ENCODE data around the gene SERPINB6.
A peak's percentile ranks its signal among the peaks of the same experiment; 100 is the strongest.

- TF ChIP-seq CTCF (IDR thresholded peaks at IDR 0.05) (peak in 2 of 6 experiments; percentile 26 to 32), POLR2A (IDR thresholded peaks at IDR 0.05) (peak in 3 of 4 donors; percentile 83 to 96 (median 92))
Observed at GRCh38 chr6:2999618-3000557, 28.5 kb upstream of the SERPINB6 start, which contains the start of gene NQO2.

All from esophagus squamous epithelium (tissue), 4 donors.